Measurements from ENCODE around the gene CNKSR1.

The CNKSR1 gene

GRCh38 chr1:26169669-26170471, 7.4 kb upstream of the CNKSR1 start, which contains the start of gene ZNF593 (continued):
- TF ChIP-seq, protein P1, sequence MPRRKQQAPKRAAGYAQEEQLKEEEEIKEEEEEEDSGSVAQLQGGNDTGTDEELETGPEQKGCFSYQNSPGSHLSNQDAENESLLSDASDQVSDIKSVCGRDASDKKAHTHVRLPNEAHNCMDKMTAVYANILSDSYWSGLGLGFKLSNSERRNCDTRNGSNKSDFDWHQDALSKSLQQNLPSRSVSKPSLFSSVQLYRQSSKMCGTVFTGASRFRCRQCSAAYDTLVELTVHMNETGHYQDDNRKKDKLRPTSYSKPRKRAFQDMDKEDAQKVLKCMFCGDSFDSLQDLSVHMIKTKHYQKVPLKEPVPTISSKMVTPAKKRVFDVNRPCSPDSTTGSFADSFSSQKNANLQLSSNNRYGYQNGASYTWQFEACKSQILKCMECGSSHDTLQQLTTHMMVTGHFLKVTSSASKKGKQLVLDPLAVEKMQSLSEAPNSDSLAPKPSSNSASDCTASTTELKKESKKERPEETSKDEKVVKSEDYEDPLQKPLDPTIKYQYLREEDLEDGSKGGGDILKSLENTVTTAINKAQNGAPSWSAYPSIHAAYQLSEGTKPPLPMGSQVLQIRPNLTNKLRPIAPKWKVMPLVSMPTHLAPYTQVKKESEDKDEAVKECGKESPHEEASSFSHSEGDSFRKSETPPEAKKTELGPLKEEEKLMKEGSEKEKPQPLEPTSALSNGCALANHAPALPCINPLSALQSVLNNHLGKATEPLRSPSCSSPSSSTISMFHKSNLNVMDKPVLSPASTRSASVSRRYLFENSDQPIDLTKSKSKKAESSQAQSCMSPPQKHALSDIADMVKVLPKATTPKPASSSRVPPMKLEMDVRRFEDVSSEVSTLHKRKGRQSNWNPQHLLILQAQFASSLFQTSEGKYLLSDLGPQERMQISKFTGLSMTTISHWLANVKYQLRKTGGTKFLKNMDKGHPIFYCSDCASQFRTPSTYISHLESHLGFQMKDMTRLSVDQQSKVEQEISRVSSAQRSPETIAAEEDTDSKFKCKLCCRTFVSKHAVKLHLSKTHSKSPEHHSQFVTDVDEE (CRISPR knock-in tag; IDR thresholded peaks at IDR 0.05) = 0 out of 2 replicates have a peak, but pooled peaks have one; percentile 55
- no peak for TF ChIP-seq CSDC2 (CRISPR knock-in tag; IDR thresholded peaks at IDR 0.05)
- no peak for TF ChIP-seq ISL1 (CRISPR knock-in tag; IDR thresholded peaks at IDR 0.05)
- TF ChIP-seq ZC3H10 (CRISPR knock-in tag; IDR thresholded peaks at IDR 0.05) = no peak
- no peak for TF ChIP-seq GLIS3 (CRISPR knock-in tag; IDR thresholded peaks at IDR 0.05)

- TF ChIP-seq TOX (CRISPR knock-in tag; IDR thresholded peaks at IDR 0.05; ENCODE audit: borderline replicate concordance) = no peak
- no peak for TF ChIP-seq OSR1 (CRISPR knock-in tag; IDR thresholded peaks at IDR 0.05)
- TF ChIP-seq BACH2 (CRISPR knock-in tag; IDR thresholded peaks at IDR 0.05; ENCODE audit: borderline replicate concordance) = no peak
- TF ChIP-seq CREB5 (CRISPR knock-in tag; IDR thresholded peaks at IDR 0.05; ENCODE audit: low read depth) = no peak
- TF ChIP-seq ARNTL (CRISPR knock-in tag; IDR thresholded peaks at IDR 0.05; ENCODE audit: borderline replicate concordance, low read depth) = no peak
- TF ChIP-seq, protein P2, sequence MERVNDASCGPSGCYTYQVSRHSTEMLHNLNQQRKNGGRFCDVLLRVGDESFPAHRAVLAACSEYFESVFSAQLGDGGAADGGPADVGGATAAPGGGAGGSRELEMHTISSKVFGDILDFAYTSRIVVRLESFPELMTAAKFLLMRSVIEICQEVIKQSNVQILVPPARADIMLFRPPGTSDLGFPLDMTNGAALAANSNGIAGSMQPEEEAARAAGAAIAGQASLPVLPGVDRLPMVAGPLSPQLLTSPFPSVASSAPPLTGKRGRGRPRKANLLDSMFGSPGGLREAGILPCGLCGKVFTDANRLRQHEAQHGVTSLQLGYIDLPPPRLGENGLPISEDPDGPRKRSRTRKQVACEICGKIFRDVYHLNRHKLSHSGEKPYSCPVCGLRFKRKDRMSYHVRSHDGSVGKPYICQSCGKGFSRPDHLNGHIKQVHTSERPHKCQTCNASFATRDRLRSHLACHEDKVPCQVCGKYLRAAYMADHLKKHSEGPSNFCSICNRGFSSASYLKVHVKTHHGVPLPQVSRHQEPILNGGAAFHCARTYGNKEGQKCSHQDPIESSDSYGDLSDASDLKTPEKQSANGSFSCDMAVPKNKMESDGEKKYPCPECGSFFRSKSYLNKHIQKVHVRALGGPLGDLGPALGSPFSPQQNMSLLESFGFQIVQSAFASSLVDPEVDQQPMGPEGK (CRISPR knock-in tag; IDR thresholded peaks at IDR 0.05; ENCODE audit: borderline replicate concordance) = no peak
- no peak for TF ChIP-seq ZNF565 (CRISPR knock-in tag; conservative IDR thresholded peaks at IDR 0.05; ENCODE audit: low read depth)
- no peak for TF ChIP-seq GLIS3 (CRISPR knock-in tag; IDR thresholded peaks at IDR 0.05)
- TF ChIP-seq PPARA (CRISPR knock-in tag; IDR thresholded peaks at IDR 0.05; ENCODE audit: borderline replicate concordance) = no peak
- no peak for TF ChIP-seq RARB (CRISPR knock-in tag; IDR thresholded peaks at IDR 0.05)
- TF ChIP-seq, protein P1 (CRISPR knock-in tag; IDR thresholded peaks at IDR 0.05) = no peak
- no peak for TF ChIP-seq ZNF8 (CRISPR knock-in tag; IDR thresholded peaks at IDR 0.05)
- no peak for TF ChIP-seq ZC3H10 (CRISPR knock-in tag; IDR thresholded peaks at IDR 0.05)
- TF ChIP-seq, protein P3, sequence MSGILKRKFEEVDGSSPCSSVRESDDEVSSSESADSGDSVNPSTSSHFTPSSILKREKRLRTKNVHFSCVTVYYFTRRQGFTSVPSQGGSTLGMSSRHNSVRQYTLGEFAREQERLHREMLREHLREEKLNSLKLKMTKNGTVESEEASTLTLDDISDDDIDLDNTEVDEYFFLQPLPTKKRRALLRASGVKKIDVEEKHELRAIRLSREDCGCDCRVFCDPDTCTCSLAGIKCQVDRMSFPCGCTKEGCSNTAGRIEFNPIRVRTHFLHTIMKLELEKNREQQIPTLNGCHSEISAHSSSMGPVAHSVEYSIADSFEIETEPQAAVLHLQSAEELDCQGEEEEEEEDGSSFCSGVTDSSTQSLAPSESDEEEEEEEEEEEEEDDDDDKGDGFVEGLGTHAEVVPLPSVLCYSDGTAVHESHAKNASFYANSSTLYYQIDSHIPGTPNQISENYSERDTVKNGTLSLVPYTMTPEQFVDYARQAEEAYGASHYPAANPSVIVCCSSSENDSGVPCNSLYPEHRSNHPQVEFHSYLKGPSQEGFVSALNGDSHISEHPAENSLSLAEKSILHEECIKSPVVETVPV (CRISPR knock-in tag; IDR thresholded peaks at IDR 0.05) = no peak
- no peak for TF ChIP-seq TCF4 (CRISPR knock-in tag; IDR thresholded peaks at IDR 0.05; ENCODE audit: borderline replicate concordance)
- ATAC-seq = no peak
These were observed 6.8 kb upstream of the CNKSR1 start for GRCh38 chr1:26170472-26170821.

Measured in SK-N-SH treated with all-trans-retinoic acid at 6 μM for 48 hours (cell line).